Peyer's patch (tissue), 4 donors: ENCODE data around the gene EFNA5. TPM values are rescaled to one million over a fixed set of nuclear protein-coding genes. Genes with fewer than 3 reads are reported as not detected.

Experiments used
- DNase-seq, 3 donors: peaks; one replicate each; pipeline ENCODE4 v3.0.0-alpha.2; 2017 to 2019
- H3K27ac ChIP-seq, 4 donors: fragments of 200-600 bp; sonication (generic); one replicate each; pipeline ENCODE4 v1.5.1; 2016 to 2019
- H3K27me3 ChIP-seq, 2 donors: fragments of 200-600 bp; sonication (generic); one replicate each; pipeline ENCODE4 v1.5.1; 2019
- H3K36me3 ChIP-seq, 3 donors: fragments of 200-600 bp; sonication (generic); one replicate each; pipeline ENCODE4 v1.5.1; 2016 to 2019
- H3K4me1 ChIP-seq, 4 donors: fragments of 200-600 bp; sonication (generic); one replicate each; pipeline ENCODE4 v1.5.1; 2016 to 2019
- H3K4me3 ChIP-seq, 4 donors: fragments of 200-600 bp; sonication (generic); 1 replicate in 3 of 4; 2 replicates in 1 of 4; pipeline ENCODE4 v1.5.1; 2016 to 2019; ENCODE audit warnings: mild to moderate bottlenecking in 1 of 4
- H3K9me3 ChIP-seq, 4 donors: fragments of 200-600 bp; sonication (generic); one replicate each; pipeline ENCODE4 v1.5.1; 2016 to 2019; ENCODE audit warnings: mild to moderate bottlenecking in 1 of 4
- CTCF ChIP-seq, 6 experiments: fragments of 450-650 bp in 4 of 6; fragments of 200-600 bp in 2 of 6; sonication (generic) in 1 of 6; IDR thresholded peaks; one replicate each; pipeline ENCODE4 v1.5.1; 2017 to 2019; ENCODE audit warnings: antibody characterized with exemption in 6 of 6, mild to moderate bottlenecking in 3 of 6, moderate library complexity in 1 of 6
- POLR2A ChIP-seq, 2 donors: fragments of 450-650 bp; IDR thresholded peaks; one replicate each; pipeline ENCODE4 v1.5.1; 2017; ENCODE audit warnings: antibody characterized with exemption in 2 of 2, mild to moderate bottlenecking in 2 of 2, moderate library complexity in 2 of 2
- total RNA-seq, 4 donors: library from RNA; depleted of rRNA; stranded (reverse); fragments of >200 nt; gene quantifications; one replicate each; pipeline ENCODE4 v1.1.0, GENCODE V29; 2016

The EFNA5 gene
- total RNA-seq, 4 donors from 2014 or later: 1.1 to 27.5 (median 1.1) TPM; not detected in 1

GRCh38 chr5:107389130-107389774, 281.5 kb downstream of the EFNA5 start:
- H3K27ac ChIP-seq: peak overlapping the region in 1 of 4 donors; percentile 34
- H3K4me3 ChIP-seq: no peak overlapping the region
- H3K4me1 ChIP-seq: peaks cover 0 to 20% (median 8%) of the 10 kb centered on the region in 4 donors
- H3K36me3 ChIP-seq: no peaks in the 10 kb centered on the region
- TF ChIP-seq POLR2A (IDR thresholded peaks at IDR 0.05): no peak
- peak in 2 of 3 donors; percentile 26 to 51 for DNase-seq
- no peaks in the 10 kb centered on the region for H3K9me3 ChIP-seq
- H3K27me3 ChIP-seq: no peaks in the 10 kb centered on the region

DNA sequence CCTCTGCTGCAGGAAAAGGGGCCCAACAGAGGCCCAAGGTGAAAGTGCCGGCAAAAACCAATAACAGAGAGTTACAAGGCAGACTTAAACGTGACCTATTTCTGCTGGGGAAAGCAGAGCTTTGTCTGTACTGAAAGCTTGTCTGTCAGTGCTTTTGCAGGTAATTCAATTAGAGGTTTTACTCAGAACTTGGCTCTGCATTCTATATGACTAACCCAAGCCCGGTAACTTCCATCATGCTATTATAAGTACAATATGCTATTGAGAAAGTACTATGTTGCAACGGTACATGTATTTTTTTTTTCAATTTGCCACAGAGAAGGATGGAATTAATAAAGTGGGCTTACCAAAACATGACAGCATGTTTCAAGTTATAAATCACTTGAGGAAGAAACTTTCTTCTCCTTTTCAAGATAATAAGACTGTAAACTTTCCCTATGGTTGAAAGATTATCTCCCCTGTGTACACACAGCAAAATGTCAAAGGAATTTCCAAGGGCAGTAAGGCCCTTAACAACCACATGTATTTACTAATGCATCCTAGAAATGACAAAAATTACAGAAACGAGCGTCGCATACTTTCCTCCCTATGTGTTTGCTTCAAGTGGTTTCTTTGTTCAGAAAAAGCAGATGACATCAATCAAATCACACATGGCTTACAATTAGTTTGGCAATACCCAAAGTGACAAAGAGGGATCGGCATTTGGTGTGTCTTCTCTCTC, 282.4 kb downstream of the EFNA5 start:
- no peaks in the 10 kb centered on the region for H3K36me3 ChIP-seq
- H3K4me1 ChIP-seq: peaks cover 0 to 20% (median 8%) of the 10 kb centered on the region in 4 donors
- TF ChIP-seq CTCF (IDR thresholded peaks at IDR 0.05) (no peak), POLR2A (IDR thresholded peaks at IDR 0.05) (no peak)
- no peaks in the 10 kb centered on the region for H3K9me3 ChIP-seq
- peak overlapping the region in 1 of 4 donors; percentile 20 for H3K27ac ChIP-seq
- no peak for DNase-seq
- no peaks in the 10 kb centered on the region for H3K27me3 ChIP-seq
- no peak overlapping the region for H3K4me3 ChIP-seq

DNA sequence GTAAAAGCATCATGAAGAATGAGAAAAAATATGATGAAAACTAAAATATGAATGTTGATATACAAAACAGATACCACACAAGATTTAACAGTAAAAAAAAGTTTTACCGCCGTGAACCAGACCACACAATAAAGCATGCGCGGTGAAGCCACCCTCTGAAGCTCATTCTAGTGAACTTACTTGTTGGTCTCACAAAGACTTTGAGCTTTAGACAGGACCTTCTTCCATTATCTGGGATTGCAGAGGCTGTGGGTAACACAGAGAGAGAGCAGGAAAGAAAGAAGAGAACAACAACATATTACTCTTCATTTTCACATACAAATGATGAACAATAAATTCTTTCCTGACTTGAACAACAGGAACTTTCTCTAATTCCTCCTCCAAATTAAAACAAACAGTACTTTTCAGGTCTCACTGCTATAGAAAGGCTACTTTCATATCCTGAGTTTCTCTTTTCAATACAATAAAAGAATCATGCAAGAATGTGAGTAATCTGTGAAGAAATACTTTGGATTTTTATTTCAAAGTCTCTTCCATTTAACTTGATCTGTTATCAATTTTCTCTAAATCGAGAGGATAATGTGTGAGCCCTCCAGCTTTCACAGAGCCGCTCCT, 283.1 kb downstream of the EFNA5 start:
- no peak overlapping the region for H3K27ac ChIP-seq
- no peak for DNase-seq

GRCh38 chr5:107385708-107386107, 285.0 kb downstream of the EFNA5 start:
- Histone ChIP-seq H3K27ac (no peak overlapping the region), H3K4me3 (no peak overlapping the region), H3K9me3 (no peaks in the 10 kb centered on the region), H3K4me1 (peaks cover 0 to 22% (median 10%) of the 10 kb centered on the region in 4 donors), H3K27me3 (no peaks in the 10 kb centered on the region), H3K36me3 (no peaks in the 10 kb centered on the region)
- TF ChIP-seq POLR2A (IDR thresholded peaks at IDR 0.05): no peak
- TF ChIP-seq CTCF (IDR thresholded peaks at IDR 0.05): no peak
- no peak for DNase-seq

More for the DNA sequence above, 283.1 kb downstream of the EFNA5 start:
- H3K36me3 ChIP-seq: no peaks in the 10 kb centered on the region
- no peak for TF ChIP-seq POLR2A (IDR thresholded peaks at IDR 0.05)
- no peaks in the 10 kb centered on the region for H3K9me3 ChIP-seq
- H3K27me3 ChIP-seq: no peaks in the 10 kb centered on the region
- no peak overlapping the region for H3K4me3 ChIP-seq
- peaks cover 0 to 20% (median 8%) of the 10 kb centered on the region in 4 donors for H3K4me1 ChIP-seq

GRCh38 chr5:107384256-107384655, 286.5 kb downstream of the EFNA5 start:
- Histone ChIP-seq H3K9me3 (no peaks in the 10 kb centered on the region), H3K4me1 (peaks cover 0 to 15% (median 7%) of the 10 kb centered on the region in 4 donors), H3K27ac (no peak overlapping the region), H3K36me3 (no peaks in the 10 kb centered on the region), H3K4me3 (no peak overlapping the region), H3K27me3 (no peaks in the 10 kb centered on the region)
- DNase-seq: no peak
- TF ChIP-seq CTCF (IDR thresholded peaks at IDR 0.05) (no peak), POLR2A (IDR thresholded peaks at IDR 0.05) (no peak)

- Histone ChIP-seq H3K4me3 (no peak overlapping the region), H3K36me3 (no peaks in the 10 kb centered on the region), H3K27me3 (no peaks in the 10 kb centered on the region), H3K9me3 (no peaks in the 10 kb centered on the region), H3K4me1 (peaks cover 0 to 10% (median 3%) of the 10 kb centered on the region in 4 donors), H3K27ac (no peak overlapping the region)
- no peak for DNase-seq
- TF ChIP-seq CTCF (IDR thresholded peaks at IDR 0.05) (no peak), POLR2A (IDR thresholded peaks at IDR 0.05) (no peak)
These were observed 287.3 kb downstream of the EFNA5 start for GRCh38 chr5:107383414-107383813.
